ENCODE measurements around the gene RFX8. TPM values are rescaled to one million over a fixed set of nuclear protein-coding genes. Genes with fewer than 3 reads are reported as not detected.

Gene RFX8
- total RNA-seq, 2 donors from 2014 or later: 0.14 to 0.85 TPM

- H3K27ac ChIP-seq: no peak overlapping the region
- ATAC-seq (ENCODE audit: insufficient number of reproducible peaks, low FRiP score, low read depth) (no peak), DNase-seq (ENCODE audit: low spot score) (no peak)
- H3K27me3 ChIP-seq (replicated peaks; ENCODE audit: insufficient read depth): no peaks in the 10 kb centered on the region
- no peak overlapping the region for H3K4me3 ChIP-seq
- no peaks in the 10 kb centered on the region for H3K9me3 ChIP-seq
- H3K36me3 ChIP-seq: no peaks in the 10 kb centered on the region
- no peaks in the 10 kb centered on the region for H3K4me1 ChIP-seq (ENCODE audit: control insufficient read depth in 1 of 2, low read depth in 2 of 2)
- TF ChIP-seq, protein P1, sequence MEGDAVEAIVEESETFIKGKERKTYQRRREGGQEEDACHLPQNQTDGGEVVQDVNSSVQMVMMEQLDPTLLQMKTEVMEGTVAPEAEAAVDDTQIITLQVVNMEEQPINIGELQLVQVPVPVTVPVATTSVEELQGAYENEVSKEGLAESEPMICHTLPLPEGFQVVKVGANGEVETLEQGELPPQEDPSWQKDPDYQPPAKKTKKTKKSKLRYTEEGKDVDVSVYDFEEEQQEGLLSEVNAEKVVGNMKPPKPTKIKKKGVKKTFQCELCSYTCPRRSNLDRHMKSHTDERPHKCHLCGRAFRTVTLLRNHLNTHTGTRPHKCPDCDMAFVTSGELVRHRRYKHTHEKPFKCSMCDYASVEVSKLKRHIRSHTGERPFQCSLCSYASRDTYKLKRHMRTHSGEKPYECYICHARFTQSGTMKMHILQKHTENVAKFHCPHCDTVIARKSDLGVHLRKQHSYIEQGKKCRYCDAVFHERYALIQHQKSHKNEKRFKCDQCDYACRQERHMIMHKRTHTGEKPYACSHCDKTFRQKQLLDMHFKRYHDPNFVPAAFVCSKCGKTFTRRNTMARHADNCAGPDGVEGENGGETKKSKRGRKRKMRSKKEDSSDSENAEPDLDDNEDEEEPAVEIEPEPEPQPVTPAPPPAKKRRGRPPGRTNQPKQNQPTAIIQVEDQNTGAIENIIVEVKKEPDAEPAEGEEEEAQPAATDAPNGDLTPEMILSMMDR (IDR thresholded peaks at IDR 0.05): no peak
Observed at GRCh38 chr2:101405351-101405899, 69.5 kb downstream of the RFX8 start.

GRCh38 chr2:101403745-101404144 is 71.2 kb downstream of the RFX8 start:
- ATAC-seq (ENCODE audit: insufficient number of reproducible peaks, low FRiP score, low read depth): no peak
- no peak for DNase-seq (ENCODE audit: low spot score)
- Histone ChIP-seq H3K27ac (no peak overlapping the region), H3K4me1 (ENCODE audit: control insufficient read depth in 1 of 2, low read depth in 2 of 2) (no peaks in the 10 kb centered on the region), H3K9me3 (no peaks in the 10 kb centered on the region), H3K4me3 (no peak overlapping the region), H3K27me3 (replicated peaks; ENCODE audit: insufficient read depth) (no peaks in the 10 kb centered on the region), H3K36me3 (no peaks in the 10 kb centered on the region)
- TF ChIP-seq, protein P1 (IDR thresholded peaks at IDR 0.05): no peak

GRCh38 chr2:101402630-101403029 is 72.3 kb downstream of the RFX8 start:
- DNase-seq (ENCODE audit: low spot score) (no peak), ATAC-seq (ENCODE audit: insufficient number of reproducible peaks, low FRiP score, low read depth) (no peak)
- Histone ChIP-seq H3K9me3 (no peaks in the 10 kb centered on the region), H3K27me3 (replicated peaks; ENCODE audit: insufficient read depth) (no peaks in the 10 kb centered on the region), H3K4me1 (ENCODE audit: control insufficient read depth in 1 of 2, low read depth in 2 of 2) (no peaks in the 10 kb centered on the region), H3K36me3 (no peaks in the 10 kb centered on the region), H3K27ac (no peak overlapping the region), H3K4me3 (no peak overlapping the region)
- TF ChIP-seq, protein P1 (IDR thresholded peaks at IDR 0.05): no peak

DNA sequence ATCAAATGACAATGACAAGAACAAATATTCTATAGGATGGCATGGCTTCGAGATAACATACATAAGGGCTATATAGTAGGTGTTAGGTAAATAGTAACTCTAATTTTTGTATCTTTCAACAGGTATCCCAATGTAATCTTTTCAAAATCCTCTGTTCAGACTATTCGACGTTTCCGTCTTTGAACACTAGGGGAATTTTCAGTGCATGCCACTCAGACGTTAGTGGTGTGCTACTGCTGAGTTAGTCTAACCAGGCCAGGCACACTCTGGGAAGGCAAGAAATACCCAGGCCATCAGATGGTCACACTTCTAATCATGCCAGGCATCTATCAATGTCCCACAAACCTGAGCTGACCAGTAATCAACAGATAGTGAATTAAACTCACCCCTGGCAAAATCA is 73.0 kb downstream of the RFX8 start:
- no peaks in the 10 kb centered on the region for H3K9me3 ChIP-seq
- no peaks in the 10 kb centered on the region for H3K27me3 ChIP-seq (replicated peaks; ENCODE audit: insufficient read depth)
- no peak overlapping the region for H3K27ac ChIP-seq
- ATAC-seq (ENCODE audit: insufficient number of reproducible peaks, low FRiP score, low read depth) (no peak), DNase-seq (ENCODE audit: low spot score) (no peak)
- no peaks in the 10 kb centered on the region for H3K4me1 ChIP-seq (ENCODE audit: control insufficient read depth in 1 of 2, low read depth in 2 of 2)
- no peak overlapping the region for H3K4me3 ChIP-seq
- TF ChIP-seq, protein P1 (IDR thresholded peaks at IDR 0.05): no peak
- no peaks in the 10 kb centered on the region for H3K36me3 ChIP-seq

DNA sequence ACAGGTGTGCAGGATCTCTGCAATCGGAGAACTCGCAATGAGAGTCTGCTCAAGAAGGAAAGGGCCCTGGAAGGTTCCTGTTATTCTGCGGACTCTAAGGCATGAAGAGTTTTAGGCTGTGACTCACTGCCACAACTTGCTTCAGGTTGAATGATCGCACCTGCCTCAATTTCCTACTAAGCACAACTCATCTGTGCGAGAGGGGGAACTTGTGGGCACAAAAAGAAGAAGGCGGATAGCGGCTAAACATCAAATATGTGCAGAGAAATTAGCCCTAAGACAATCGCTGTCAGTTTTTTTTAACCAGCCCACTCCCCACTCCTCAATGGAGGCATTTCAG is 73.6 kb downstream of the RFX8 start:
- Histone ChIP-seq H3K27ac (no peak overlapping the region), H3K27me3 (replicated peaks; ENCODE audit: insufficient read depth) (no peaks in the 10 kb centered on the region), H3K9me3 (no peaks in the 10 kb centered on the region), H3K4me3 (no peak overlapping the region), H3K4me1 (ENCODE audit: control insufficient read depth in 1 of 2, low read depth in 2 of 2) (no peaks in the 10 kb centered on the region), H3K36me3 (no peaks in the 10 kb centered on the region)
- no peak for DNase-seq (ENCODE audit: low spot score)
- TF ChIP-seq, protein P1 (IDR thresholded peaks at IDR 0.05): no peak
- ATAC-seq (ENCODE audit: insufficient number of reproducible peaks, low FRiP score, low read depth): no peak

Measured in thoracic aorta (tissue), 2 donors.